GM18517 (cell line): ENCODE results near the gene MCCC2.
"Not testable (repeated sequence)": the region's sequence is repeated elsewhere in the genome, so short reads cannot be mapped to it uniquely, and the experiment has no call there.

Experiments used
- ATAC-seq: cut with Tn5 transposase; IDR thresholded peaks from one replicate; pipeline ENCODE4 v1.9.1; 2021; ENCODE audit warnings: mild to moderate bottlenecking, moderate library complexity; ENCODE audit not compliant: unreplicated experiment

Gene MCCC2

DNA sequence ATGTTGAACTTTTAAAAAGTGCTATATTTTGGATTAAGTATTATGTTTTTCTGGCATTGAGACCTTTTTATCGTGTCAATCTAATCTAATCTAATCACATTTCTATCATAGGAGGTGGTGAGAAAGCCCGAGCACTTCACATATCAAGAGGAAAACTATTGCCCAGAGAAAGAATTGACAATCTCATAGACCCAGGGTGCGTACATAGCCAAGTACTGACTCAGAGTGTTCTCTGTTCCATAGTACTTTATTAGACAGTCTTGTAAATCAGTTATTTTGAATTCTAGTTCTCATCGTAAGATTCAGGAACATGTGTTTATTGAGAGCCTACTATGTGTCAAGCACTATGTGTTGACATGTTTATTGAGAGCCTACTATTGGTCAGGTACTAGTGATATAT lies 9.0 kb downstream of the MCCC2 start:
- ATAC-seq = no peak

DNA sequence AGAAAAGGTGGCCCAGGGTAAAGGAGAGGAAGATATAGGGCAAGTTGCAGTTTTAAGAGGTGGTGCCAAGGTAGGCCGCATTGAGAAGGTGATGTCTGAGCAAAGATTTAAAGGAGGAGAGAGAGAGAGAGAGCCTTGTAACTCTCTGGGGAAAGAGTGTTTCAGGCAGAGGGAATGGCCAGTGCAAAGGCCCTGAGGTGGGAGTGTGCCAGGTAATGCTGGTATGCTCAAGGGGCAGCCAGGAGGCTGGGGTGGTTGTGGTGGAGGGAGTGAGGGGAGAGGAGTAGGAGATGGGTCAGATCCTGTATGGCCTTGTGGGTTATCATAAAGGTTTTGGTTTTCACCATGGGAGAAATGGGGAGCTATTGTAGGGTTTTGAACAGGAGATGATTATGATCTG lies 9.9 kb downstream of the MCCC2 start:
- ATAC-seq = no peak

DNA sequence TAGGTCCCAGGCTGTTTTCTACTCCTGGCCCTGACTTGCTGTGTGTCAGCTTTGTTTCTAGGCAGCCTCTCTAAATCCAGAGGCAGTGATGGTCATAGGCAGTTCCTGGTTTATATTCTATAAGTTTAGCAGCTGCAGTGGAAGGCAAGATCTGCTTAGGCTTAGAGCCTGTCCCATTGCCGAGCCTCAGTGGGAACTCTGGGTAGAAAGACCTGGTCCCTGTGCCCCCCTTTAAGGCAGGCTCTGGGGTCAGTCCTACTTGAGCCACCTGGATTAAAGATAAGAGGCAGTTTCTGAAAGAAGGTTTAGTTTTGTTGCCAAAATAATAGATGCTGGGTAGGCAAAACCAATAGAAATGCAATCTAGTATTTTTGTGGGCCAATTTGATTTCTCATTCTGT lies 13.6 kb downstream of the MCCC2 start:
- no peak for ATAC-seq

DNA sequence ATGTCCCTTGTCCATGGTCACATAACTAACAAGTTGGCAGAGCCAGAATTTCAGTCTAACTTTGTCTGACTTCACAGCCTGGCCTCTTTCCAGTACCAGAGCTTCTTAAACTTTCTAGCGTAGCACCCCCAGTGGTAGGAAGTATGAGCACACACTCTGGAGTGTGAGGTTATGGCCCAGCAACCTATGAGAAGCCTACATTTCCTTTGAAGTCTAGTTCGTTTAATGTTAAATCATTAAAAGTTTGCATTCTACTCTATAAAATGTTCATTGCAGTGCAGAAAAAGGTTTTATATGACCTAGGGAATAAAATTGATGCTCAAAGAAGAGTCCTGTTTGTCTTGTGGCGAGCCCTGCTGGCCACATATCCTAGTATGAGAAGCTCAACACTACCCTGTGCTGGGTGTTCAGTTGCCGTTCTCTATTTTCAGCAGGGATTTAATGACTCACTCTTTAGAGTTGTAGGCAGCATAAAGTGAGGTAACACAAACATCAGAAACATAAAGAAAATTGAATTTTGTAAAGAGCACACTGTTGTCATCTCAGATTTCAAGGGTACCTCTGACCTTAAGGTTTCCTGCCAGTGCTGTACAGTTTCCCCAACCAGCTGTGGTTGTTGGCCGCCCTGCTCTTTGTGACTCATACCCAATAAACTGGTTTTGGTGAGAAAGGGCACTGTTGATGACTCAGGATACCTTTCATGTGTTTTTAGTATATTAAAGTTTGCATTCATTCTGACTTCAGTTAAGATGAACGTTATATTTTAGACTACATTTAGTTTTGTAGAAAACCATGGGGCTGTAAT lies 14.3 kb downstream of the MCCC2 start:
- ATAC-seq = peak; percentile 89

DNA sequence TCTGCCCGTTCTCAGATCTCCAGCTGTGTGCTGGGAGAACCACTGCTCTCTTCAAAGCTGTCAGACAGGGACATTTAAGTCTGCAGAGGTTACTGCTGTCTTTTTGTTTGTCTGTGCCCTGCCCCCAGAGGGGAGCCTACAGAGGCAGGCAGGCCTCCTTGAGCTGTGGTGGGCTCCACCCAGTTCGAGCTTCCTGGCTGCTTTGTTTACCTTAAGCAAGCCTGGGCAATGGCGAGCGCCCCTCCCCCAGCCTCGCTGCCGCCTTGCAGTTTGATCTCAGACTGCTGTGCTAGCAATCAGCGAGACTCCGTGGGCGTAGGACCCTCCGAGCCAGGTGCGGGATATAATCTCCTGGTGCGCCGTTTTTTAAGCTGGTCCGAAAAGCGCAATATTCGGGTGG lies 22.8 kb downstream of the MCCC2 start:
- not testable (repeated sequence) for ATAC-seq

DNA sequence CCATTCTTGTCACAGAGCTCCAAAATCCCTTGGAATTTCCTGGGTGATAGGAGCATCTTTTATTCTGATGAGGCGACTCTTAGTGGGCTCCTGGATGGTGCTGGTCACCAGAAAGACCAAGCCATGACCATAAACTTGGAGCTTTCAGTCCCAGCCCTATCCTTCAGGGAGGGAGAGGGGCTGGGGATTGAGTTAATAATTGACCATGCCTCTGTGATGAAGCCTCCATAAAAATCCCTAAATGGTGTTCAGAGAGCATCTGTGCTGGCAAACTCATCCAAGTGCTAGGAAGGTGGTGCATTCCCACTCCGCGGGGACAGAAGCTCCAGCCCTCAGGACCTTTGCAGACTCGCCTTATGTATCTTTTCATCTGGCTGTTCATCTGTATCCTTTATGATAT lies 28.7 kb downstream of the MCCC2 start:
- no peak for ATAC-seq

DNA sequence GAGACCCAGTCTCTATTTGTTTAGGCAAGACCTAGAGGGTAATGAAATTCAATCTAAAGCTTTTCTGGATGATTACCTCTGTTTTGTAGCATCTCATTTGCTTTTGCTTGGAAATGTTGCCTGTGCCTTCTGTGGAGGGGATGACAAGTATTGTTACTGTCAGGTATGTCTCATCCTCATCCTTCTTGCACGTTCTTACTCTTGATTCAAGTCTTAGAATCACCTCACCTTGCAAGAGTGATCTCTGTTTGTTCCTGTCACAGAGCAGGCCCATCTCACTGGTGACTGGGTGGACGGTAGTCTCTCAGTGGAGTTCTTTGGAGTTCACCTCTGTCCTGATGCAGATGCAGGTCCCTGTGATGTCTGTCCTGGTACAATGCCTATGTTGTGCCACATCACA lies 33.5 kb downstream of the MCCC2 start:
- no peak for ATAC-seq

DNA sequence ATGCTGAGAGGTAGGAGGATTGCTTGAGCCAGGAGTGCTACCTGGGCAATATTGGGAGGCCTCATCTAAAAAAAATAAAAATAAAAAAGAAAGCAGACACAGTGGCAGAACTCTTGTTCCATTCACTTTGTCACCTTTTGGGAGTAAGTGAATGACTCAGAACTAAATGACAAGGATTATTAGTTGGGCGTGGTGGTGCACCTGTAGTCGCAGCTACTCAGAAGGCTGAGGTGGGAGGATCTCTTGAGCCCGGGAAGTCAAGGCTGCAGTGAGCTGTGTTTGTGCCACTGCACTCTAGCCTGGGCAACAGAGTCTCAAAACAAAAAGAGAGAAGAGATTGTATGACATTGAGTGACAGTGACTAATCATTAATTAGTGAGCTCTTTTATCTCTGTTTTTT lies 34.1 kb downstream of the MCCC2 start:
- no peak for ATAC-seq

DNA sequence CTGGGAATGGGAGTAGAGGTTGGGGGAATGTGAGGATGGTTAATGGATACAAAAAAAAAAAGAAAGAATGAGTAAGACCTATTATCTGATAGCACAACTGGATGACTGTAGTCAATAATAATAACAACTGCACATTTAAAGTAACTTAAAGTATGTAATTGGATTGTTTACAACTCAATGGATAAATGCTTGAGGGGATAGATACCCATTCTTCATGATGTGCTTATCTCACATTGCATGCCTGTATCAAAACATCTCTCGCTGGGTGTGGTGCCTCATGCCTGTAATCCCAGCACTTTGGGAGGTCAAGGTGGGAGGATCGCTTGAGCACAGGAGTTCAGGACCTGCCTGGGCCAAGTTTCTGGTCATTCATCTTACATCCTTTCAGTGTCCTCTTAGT lies 34.6 kb downstream of the MCCC2 start:
- ATAC-seq = no peak

DNA sequence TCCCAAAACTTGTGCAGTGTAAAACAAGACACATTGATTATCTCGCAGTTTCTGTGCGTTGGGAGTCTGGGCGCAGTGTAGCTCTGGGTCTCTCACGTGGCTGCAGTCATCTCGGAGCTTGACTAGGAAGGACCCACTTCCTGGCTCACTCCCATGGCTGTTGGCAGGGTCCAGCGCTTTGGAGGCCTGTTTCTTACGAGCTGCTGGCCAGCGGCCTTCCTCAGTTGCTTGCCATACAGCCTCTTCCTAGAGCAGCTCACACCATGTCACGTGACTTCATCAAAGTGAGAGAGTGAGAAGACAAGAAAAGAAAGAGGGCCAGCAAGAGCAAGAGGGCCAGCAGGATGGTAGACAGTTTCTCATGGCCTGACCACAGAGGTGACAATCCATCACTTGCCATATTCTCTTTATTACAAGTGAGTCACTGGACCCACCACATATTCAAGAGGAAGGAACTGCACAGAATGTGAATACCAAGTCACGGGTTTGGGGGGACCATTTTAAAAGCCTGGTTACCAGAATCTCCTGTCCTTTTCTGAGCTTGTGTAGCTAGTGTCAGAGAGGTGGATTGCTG lies 36.2 kb downstream of the MCCC2 start:
- ATAC-seq = no peak

DNA sequence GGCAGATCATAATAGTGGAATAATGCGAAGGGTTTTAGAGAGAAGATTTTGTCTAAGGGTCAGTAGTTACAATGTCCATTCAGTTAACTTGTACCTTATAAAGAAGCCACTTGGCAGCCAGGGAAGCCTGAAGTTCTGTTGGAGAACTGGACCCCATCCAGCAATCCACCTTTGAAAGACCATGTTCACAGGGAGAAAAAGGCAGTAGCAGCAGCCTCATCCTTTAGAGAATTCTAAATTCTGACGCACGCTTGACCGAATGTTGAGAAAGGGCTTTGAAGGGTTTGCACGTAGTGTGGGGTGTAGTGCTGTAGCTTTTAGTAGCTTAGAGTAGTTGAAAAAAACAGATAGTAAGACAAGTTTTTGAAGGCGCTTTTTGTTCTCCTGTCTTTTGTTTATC lies 42.8 kb downstream of the MCCC2 start:
- no peak for ATAC-seq

DNA sequence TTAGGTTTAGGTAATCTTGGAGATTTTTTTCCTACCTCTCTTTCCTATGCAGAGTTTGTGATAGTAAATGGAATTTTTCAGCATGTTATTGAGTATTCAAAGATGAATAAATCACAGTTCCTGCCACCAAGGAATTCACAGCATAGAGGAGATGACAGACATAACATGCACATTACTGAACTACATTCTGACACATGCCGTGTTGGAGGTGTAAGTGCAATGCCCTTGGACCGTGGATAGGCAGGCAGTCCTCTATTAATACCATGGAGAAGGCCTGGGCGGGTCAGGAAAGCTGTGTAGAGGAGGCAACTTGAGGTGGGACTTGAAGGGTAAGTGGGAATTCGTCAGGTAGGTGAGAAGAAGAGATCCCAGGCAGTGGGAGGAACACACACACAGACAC lies 43.9 kb downstream of the MCCC2 start:
- no peak for ATAC-seq

DNA sequence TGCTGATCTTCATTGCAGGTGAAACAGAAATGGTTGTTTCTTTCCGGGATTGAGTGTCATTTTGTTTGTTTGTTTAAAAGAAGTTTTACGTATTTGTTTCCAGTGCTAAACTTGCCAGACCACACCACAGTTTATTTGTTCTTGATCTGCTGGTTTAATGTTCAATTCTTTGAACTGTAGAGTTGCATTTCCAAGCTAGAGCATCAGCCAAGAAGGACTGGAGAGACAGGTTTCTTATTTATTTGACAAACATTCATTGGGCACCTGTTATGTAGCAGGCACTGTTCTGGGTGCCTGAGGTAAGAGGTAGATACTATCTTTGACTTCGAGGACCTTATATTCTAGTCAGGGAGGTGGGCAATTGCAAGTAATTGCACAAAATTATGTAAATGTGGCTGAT lies 45.0 kb downstream of the MCCC2 start:
- ATAC-seq = no peak

DNA sequence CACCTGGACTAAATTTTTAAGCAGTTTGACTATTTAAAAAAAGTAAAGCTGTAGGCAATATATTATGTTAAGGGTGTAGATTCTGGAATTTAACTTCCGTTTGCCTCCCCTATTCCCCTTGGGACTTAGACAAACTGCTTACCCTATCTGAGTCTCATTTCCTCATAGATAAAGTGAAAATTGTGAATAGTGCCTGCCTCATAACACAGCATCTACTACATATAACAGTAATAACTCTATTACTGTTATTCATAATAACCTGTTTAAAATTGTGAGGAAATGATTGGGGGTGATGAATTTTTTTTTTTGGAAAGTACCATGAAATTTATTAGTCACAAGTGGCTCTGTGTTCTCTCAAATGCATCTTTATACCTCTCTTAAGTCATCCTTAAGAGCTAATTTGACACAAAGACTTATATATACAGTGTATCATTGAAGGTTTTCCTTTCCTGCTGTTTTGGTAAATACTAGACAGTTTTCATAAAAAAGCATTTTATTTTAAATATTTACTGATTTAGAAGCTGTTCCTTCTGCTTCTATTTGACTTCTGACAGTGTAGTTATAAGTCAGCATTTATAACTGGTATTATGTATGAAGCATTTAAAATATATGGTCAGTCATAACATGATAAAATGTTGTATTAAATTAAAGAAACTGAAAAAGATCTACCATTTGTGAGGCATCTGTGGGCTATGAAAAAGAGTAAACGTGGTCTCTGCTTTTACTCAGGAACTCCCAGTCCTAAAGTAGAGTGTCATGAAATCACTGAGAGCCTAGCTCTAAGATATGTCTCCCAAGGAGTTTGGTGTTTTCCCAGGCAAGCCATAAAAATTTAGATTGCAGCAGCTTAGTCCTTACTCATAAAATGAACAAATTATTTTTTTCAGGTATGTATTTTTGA lies 46.4 kb downstream of the MCCC2 start:
- no peak for ATAC-seq

DNA sequence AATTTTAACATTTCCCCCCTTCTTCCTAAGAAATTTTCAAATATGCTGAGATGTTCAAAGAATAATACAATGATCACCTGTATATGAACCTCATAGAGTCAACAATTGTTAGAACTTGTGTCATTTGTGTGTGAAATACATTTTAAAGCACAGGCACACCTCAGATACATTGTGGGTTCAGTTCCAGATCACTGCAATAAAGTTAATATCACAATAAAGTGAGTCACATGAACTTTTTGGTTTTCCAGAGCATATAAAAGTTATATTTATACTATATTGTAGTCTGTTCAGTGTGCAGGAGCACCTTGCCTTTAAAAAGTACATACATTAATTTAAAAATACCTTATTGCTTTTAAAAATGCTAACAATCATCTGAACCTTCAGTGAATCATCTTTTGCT lies 50.0 kb downstream of the MCCC2 start:
- ATAC-seq = no peak

DNA sequence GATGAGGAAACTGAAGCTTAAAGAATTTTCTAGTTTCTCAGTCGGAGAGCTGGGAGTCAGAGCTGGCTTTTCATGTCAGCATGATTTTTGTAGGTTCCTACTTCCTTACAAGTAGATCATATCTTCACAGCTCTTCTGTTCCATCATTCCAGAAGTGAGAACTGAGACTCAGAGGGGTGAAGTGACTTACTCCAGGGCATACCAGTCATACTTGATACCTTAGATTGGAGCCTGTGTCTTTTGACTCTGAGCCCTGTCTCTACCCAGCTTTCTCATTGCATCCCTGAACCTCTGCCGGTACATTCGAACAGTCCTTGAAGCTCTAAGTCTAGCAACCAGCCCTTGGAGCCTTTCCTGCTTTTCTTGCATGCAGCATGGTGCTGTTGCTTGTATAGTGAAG lies 53.3 kb downstream of the MCCC2 start:
- ATAC-seq = no peak

DNA sequence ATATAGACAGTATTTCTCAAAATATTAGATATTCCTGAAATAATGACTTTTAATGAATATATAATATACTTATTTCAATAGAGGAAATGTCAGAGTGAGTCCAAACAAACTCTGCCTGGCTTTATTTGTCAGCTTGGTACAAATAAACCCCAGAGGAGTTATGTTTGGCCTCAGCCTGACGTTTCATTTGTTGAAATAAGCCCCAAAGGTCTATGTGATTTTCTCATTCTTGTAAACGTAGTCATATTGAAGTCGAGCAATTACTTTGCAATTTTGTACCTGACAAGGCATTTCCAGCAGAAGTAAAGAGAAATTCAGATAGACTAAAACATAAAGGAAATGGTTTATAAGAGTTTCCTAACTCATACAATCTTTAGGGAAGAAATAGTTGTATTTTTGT lies 57.9 kb downstream of the MCCC2 start:
- ATAC-seq = no peak

DNA sequence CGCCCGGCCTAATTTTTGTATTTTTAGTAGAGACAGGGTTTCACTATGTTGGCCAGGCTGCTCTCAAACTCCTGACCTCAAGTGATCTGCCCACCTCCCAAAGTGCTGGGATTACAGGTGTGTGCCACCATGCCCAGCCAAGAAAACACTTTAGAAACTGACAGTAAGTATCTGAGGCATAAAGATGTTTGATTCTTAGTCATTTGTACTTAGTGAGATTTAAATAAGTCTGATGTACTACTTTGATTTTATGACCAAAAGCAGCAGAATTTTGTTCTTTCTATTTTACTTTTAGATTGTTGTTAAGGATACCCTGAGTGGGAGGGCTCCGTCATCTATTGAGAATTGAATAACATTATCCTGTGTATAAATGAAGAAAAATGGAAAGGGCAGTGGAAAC lies 63.8 kb downstream of the MCCC2 start:
- not testable (repeated sequence) for ATAC-seq

DNA sequence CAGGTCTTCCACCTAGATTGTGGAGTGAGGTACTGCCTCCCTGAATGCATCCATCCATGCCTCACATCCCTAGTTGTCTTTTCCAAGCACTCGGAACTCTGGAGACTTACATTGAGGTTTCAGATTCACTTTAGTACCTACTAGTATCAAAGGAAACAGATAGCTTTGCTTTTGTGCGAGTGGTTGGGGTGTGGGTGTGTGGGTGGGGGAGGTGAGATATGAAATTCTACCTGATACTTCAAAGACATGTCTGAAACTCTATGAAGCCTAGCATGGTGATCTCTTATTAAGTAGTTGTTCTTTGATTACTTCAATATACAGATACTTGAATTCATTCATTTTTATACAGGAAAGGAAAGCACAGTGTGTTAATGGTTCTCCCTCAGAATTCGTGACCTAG lies 64.4 kb downstream of the MCCC2 start:
- no peak for ATAC-seq

DNA sequence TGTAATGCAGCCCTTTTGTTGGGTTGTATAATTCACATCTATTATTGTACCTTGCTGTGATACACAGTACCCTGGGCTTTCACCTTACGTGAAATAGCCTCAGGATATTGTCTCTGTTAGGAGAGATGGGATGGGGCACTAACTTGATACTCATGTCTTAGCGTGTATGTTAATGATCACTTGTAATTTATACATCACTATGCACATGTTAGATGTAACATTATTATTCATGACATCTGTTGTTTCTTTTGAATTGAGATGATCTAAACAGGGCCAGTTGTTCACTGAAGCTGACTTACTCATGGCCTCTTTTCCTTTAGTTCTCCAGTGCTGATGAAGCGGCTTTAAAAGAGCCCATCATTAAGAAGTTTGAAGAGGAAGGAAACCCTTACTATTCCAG lies 65.2 kb downstream of the MCCC2 start:
- no peak for ATAC-seq

DNA sequence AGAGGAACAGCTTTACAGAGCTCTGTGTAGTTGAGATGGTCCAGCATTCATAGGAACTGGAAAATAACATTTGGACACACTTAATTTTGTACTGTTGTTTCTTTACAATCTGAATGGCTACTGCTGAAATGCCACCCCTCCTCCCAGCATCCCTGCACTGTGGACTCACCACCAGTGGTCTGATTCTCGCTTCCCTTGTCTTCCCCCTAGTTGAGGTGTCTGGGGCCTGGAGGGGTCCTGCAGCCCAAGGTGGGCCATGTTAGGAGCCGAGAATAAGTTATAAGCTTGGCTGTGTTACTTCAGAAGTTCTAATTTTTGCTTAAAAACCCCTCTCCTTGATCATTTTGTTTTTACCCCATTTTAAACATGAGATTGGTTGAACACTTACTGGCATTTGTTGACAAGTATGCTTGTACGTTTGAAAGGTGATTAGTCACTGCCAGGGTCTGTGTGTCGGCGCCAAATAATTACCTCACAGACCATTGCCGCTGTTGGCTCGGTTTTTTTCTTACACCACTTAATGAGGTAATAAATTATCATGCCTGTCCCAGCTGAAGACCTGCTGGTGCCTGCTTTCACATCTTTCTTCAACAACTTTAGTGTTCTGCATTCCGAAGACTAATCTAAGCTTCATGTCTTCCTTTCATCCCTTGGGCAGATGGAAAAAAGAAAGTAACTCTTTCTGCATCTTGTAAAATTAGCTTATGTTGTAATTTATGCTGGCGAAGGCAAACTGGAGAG lies 65.8 kb downstream of the MCCC2 start:
- no peak for ATAC-seq
